HG03039 (cell line): ENCODE data around the gene GRIK4.

ENCODE experiments used
- ATAC-seq: cut with Tn5 transposase; IDR thresholded peaks from one replicate; pipeline ENCODE4 v1.9.1; 2021; ENCODE audit warnings: mild to moderate bottlenecking, moderate library complexity; ENCODE audit not compliant: unreplicated experiment

Gene GRIK4

GRCh38 chr11:120929664-120930154 lies 418.2 kb downstream of the GRIK4 start:
- no peak for ATAC-seq

DNA sequence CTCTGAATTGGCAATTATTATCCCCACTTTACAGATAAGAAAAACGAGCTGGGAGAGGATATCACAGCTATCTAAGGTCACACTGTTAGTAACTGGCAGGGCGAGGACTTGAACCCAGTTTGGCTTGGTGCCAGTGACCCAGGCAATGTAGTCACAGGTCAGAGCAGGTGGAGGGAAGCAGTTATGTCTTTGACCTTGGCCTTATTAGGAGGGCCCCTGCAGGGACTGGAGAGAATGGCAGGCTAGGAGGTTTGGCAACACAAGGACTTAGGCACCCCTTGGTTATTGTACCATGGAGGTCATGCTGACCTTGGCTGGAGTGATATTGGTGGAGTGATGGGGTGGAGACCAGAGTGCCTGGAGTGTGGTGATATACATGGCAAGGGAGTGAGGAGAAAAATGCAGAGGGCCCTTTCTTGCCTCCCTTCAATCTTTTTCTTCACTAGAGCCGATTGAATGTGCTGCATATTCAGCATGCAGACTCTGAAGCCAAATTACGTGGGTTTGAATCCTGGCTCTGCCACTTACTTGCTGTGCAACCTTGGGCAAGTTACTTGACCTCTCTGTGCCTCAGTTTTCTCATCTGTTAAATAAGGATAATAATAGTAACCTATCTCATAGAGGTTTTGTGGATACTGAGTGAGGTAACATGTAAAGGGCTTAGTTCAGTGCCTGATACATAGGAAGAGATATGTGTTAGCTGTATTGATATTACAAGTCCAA lies 419.7 kb downstream of the GRIK4 start:
- no peak for ATAC-seq

- ATAC-seq = no peak
Measured at GRCh38 chr11:120932305-120932915, 420.9 kb downstream of the GRIK4 start.

DNA sequence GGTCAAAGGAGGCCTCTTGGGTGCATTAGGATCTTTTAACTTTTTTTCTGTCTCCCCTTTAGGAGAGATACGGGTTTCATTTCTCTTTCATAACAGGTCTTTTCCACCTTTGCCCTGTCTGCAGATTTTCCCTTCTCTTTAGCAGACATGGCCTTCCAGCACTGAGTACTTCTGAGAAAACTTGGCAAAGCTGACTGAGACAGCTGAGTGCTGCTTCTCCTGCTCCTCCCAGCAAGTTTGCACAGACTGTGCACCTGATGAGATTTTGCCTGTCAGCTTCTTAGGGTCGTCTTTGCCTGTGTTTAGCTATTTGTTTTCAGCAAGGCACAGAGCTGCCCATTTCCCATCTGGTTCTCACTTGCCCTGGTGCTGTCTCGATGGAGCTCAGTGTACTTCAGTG lies 424.8 kb downstream of the GRIK4 start:
- ATAC-seq = no peak

DNA sequence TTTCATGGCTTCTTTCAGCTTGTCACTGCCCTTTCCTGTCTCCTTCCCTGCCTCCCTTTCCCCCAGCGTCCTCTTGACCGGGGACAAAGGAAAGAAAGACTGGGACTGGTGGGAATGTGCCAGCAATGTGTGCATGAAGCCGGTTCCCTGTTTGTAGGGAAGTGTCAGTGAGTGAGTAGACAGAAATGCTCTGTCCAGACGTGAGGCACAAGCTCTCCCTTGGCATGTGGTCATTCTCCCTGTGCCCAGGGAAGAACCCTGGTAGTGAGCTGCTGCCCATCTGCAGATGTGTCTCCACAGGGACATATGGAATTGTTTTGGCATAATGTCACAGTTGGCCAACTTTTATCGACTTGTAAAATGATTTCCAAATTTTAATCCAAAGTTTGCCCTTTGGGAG lies 426.0 kb downstream of the GRIK4 start:
- no peak for ATAC-seq

DNA sequence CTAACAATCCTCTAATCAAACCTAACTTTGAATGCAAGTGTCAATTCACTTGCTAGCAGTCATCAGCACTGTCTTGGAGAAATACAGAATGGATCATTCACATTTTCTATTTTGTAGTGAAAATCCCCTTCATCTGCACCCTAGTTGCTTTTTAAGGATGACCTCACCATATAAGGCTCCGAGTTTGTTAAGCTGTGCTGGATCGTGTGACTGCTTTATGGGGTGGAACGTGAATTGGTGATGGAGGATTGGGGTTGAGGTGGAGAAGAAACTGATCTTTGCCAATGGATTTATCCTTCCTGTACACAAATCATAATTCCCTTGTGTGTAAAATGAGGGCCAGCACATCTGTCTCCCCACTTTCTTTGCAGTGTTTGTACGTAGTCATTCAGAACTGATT lies 426.7 kb downstream of the GRIK4 start:
- ATAC-seq = no peak

GRCh38 chr11:120940160-120940848 lies 428.8 kb downstream of the GRIK4 start:
- ATAC-seq = no peak

DNA sequence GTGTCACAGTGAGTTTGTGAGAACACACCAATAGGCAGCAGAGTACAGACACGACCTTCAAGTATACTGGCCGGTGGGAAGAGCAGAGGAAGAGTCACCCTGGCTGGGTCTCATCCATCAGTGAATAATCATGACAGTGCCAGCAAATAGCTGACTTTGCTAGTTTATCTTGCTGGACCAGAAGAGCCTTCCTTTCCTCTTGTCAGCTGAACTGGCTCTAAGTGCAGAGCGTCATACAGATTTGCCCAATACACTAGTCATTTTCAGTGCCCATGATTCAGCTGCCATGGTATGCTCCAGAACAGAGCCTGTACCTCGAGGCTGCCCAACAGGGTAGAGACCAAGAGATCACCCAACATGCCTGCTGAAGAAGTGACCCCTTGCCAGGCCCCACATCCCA lies 429.5 kb downstream of the GRIK4 start:
- no peak for ATAC-seq

DNA sequence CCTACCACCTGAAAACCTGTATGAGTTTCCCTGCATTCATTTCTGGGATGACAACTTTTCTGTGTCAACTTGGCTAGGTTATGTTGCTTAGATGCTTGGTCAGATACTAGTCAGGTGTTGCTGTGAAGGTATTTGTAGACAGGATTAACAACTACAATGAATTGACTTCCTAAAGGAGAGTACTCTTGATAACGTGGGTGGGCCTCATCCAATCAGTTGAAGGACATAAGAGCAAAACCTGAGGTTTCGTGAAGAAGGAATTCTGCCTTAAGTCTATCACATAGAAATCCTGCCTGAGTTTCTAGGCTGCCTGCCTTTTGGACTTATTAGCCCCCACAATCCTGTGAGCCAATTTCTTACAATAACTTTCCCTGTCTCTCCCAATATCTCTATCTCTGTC lies 431.2 kb downstream of the GRIK4 start:
- no peak for ATAC-seq

GRCh38 chr11:120945042-120945441 lies 433.5 kb downstream of the GRIK4 start:
- no peak for ATAC-seq

DNA sequence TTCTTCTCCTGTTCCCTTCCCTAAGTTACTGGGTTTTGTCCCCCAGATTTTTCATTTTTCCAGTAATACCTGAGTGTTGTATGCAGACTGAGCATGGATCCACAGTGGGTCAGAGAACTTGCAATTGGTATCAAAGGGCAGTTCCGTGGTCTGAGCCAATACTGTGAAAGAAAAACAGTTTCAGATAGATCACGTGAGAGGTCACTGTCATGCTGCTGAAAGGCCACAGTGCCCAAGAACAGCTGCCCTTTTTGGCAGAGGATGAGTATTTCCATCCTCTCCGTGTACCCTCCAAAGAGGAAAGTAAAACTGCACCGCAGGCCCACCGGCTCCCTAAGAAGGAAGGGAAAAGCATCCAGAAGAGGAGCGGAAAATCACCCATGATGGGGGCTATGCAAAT lies 439.3 kb downstream of the GRIK4 start:
- ATAC-seq = no peak

DNA sequence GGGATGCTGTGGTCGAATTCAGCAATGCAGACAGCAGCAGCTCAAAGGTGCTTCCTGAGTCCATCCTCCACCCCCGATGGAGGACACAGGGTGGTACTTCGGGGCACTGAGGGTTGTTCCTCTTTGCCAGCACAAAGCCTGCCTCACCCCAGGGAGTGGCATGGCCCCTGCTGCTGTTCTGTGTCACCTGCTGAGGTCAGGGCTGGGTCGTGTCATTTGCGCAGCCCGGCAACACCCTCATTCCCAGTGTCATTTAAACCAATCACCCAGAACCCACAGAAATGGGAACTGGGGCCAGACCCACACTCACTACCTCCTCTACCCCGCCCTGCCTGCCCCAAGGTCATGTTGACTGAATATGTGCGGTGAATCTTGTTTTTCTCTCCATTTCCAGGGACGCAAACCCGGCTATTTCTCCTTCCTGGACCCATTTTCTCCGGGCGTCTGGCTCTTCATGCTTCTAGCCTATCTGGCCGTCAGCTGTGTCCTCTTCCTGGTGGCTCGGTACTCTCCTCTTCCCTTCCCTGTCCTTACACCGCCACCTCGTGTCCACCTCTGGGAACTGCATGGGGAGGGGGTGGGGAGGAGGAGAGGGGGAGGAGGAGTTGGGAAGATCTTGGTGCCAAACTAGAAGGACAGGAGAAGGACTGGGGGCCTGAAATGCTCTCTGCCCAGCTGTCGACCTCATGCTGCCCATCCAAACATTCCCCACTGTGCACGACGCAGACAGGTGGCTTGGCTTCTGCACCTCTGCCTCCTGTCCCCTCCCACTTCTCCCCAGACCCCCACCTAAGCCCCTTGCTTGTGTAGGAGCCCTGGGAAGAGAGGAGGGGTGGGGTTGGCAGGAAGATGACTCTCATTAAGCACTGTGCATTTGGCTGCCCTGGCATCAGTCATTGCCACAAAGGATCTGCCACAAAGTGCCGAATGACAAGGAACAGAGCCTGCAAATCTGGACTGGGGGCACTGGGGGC lies 441.2 kb downstream of the GRIK4 start:
- ATAC-seq = no peak

DNA sequence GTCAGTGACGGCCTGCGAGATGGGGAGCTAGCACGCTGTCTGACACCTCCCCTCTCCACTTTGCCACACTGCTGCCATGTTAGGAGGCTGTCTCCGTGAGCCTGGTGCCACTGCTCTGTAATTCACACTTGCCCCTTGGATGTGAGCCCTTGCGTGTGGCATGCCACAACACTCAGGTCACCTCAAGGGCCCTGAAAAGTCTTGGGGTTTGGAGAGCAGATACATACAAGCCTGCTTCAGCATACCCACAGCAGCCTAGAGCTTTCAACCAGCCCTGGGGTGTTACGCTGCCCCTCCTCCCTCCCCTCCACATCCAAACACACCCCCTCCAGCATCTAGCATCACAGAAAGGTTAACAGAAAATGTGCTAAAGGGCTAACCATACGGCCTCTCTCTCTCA lies 442.8 kb downstream of the GRIK4 start:
- no peak for ATAC-seq

DNA sequence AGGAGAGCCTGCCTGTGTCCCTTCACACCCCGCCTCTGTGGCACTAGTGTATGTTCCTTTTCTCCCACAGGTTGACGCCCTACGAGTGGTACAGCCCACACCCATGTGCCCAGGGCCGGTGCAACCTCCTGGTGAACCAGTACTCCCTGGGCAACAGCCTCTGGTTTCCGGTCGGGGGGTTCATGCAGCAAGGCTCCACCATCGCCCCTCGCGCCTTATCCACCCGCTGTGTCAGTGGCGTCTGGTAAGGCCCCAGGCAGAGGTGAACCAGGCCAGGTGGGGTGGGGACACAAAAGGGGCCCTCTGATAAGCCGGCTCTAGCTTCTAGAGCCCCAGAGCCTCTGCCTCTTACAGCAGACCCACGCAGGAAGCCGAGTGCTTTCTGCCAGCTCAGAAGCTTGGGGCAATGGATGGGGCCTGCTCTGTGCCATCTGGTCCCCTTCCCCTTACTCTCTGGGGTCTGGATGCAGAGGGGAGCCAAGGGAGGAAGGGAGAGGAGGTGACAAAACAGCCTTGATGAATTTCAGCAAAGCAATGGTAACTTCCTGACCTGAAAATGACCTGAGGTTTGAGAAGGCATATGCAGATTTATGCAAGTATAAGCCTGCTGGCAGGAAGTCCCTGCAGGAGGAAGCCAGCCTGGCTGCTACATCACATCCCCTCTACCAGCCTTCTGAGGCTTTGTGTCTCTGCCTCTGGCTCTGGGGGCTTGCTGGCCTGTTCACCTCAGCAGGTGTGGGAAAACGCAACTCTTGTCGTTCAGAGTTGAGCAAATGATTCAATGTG lies 445.4 kb downstream of the GRIK4 start:
- no peak for ATAC-seq

DNA sequence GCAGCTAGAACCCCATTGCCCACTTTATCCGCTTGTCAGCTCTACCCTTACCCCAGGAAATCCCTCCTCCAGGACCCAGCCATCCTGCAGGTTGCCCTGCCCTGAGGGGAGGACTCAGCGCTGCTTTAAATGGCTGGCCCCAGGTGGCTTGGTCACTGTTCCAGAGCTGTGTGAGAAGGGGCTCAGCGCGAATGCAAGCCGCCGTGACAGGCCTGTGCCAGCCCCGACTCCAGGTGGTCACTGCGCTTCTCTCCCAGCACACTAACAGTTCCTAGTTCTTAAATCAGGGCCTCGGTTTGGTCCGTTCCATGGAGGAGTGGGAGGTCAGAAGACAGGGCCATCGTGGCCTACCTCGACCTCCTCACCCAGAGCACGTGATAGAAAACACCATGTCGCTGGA lies 446.6 kb downstream of the GRIK4 start:
- no peak for ATAC-seq

DNA sequence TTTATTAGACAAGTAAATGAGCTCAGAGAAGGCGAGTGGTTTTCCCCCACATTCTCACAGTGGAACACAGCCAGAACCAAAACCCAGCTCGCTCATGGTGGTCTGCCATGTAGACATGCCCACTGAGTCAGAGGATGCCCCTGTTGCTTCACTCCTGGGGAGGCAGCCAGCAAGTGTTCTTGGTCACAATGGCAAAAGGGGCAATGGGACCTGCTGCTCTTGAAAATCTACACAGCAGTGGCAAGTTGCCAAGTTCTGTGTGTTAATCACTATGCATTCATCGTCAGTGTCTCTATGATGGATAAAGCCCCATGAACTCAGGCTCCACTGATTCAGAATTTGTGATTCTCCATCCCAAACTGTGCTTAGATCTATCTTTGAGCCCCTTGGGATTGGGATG lies 447.6 kb downstream of the GRIK4 start:
- no peak for ATAC-seq

GRCh38 chr11:120964857-120965256 lies 453.3 kb downstream of the GRIK4 start:
- no peak for ATAC-seq

- no peak for ATAC-seq
Measured at GRCh38 chr11:120966840-120967239, 455.3 kb downstream of the GRIK4 start.

- ATAC-seq = no peak
Measured at GRCh38 chr11:120969993-120970392, 458.4 kb downstream of the GRIK4 start.

- no peak for ATAC-seq
Measured at GRCh38 chr11:120971825-120972224, 460.3 kb downstream of the GRIK4 start.
